NCI-H1694 treated with DMSO at 0.1 percent for 48 hours (cell line): ENCODE measurements around the gene VTA1.

Experiments
- DNase-seq: peaks from one replicate; lab custom pipeline; 2025; lab: John Stamatoyannopoulos, UW

VTA1 gene

GRCh38 chr6:142266060-142266459 lies 119.0 kb downstream of the VTA1 start:
- DNase-seq: no peak

- no peak for DNase-seq
These were observed 124.4 kb downstream of the VTA1 start for GRCh38 chr6:142271476-142271875.
